NCI-H187 treated with DMSO at 0.1 percent for 48 hours (cell line): ENCODE measurements around the gene CCDC197.

Source experiments
- DNase-seq: peaks from one replicate; lab custom pipeline; 2025; lab: John Stamatoyannopoulos, UW

The CCDC197 gene

GRCh38 chr14:94026173-94026888 is 29.2 kb downstream of the CCDC197 start, which contains the start of gene OTUB2:
Gene OTUB2, plus strand, starts transcription at chr14:94026340. Its CDS starts 198 bp downstream, at chr14:94026538.
- DNase-seq, result peak; percentile 85

- no peak for DNase-seq
Measured at GRCh38 chr14:94026889-94027469, 29.9 kb downstream of the CCDC197 start.

- no peak for DNase-seq
Measured at GRCh38 chr14:94027566-94028449, 30.7 kb downstream of the CCDC197 start.

GRCh38 chr14:94028450-94028826 is 31.3 kb downstream of the CCDC197 start:
- DNase-seq, result no peak

- no peak for DNase-seq
Measured at GRCh38 chr14:94029265-94029664, 32.2 kb downstream of the CCDC197 start.

- DNase-seq, result no peak
Measured at GRCh38 chr14:94029671-94030203, 32.6 kb downstream of the CCDC197 start.

- DNase-seq, result no peak
Measured at GRCh38 chr14:94030571-94030970, 33.5 kb downstream of the CCDC197 start.

- DNase-seq, result no peak
Measured at GRCh38 chr14:94031161-94031882, 34.2 kb downstream of the CCDC197 start.

- no peak for DNase-seq
Measured at GRCh38 chr14:94031883-94032279, 34.8 kb downstream of the CCDC197 start.

- DNase-seq, result no peak
Measured at GRCh38 chr14:94034886-94035285, 37.8 kb downstream of the CCDC197 start.

- DNase-seq, result no peak
Measured at GRCh38 chr14:94036313-94037167, 39.4 kb downstream of the CCDC197 start.

GRCh38 chr14:94037954-94038353 is 40.9 kb downstream of the CCDC197 start:
- no peak for DNase-seq

- DNase-seq, result no peak
Measured at GRCh38 chr14:94038510-94038909, 41.4 kb downstream of the CCDC197 start.

- DNase-seq, result no peak
Measured at GRCh38 chr14:94038921-94039629, 42.0 kb downstream of the CCDC197 start.

GRCh38 chr14:94040247-94040646 is 43.1 kb downstream of the CCDC197 start:
- DNase-seq, result no peak

- DNase-seq, result no peak
Measured at GRCh38 chr14:94040796-94041195, 43.7 kb downstream of the CCDC197 start.

GRCh38 chr14:94041551-94042346 is 44.6 kb downstream of the CCDC197 start:
- no peak for DNase-seq

- DNase-seq, result no peak
Measured at GRCh38 chr14:94042433-94043091, 45.5 kb downstream of the CCDC197 start.
